Peyer's patch (tissue), 4 donors: Measurements from ENCODE around the gene AK4.

ENCODE experiments used
- CTCF ChIP-seq, 6 experiments: fragments of 450-650 bp in 4 of 6; fragments of 200-600 bp in 2 of 6; sonication (generic) in 1 of 6; IDR thresholded peaks; one replicate each; pipeline ENCODE4 v1.5.1; 2017 to 2019; ENCODE audit warnings: antibody characterized with exemption in 6 of 6, mild to moderate bottlenecking in 3 of 6, moderate library complexity in 1 of 6
- POLR2A ChIP-seq, 2 donors: fragments of 450-650 bp; IDR thresholded peaks; one replicate each; pipeline ENCODE4 v1.5.1; 2017; ENCODE audit warnings: antibody characterized with exemption in 2 of 2, mild to moderate bottlenecking in 2 of 2, moderate library complexity in 2 of 2

- TF ChIP-seq CTCF (IDR thresholded peaks at IDR 0.05) (no peak), POLR2A (IDR thresholded peaks at IDR 0.05) (no peak)
Measured at GRCh38 chr1:65222340-65222940, 74.4 kb downstream of the AK4 start.
